SIG-M5 (cell line): ENCODE results near the gene EP400.

Source experiments
- DNase-seq: peaks from one replicate; lab custom pipeline; 2025; lab: John Stamatoyannopoulos, UW

The EP400 gene

DNA sequence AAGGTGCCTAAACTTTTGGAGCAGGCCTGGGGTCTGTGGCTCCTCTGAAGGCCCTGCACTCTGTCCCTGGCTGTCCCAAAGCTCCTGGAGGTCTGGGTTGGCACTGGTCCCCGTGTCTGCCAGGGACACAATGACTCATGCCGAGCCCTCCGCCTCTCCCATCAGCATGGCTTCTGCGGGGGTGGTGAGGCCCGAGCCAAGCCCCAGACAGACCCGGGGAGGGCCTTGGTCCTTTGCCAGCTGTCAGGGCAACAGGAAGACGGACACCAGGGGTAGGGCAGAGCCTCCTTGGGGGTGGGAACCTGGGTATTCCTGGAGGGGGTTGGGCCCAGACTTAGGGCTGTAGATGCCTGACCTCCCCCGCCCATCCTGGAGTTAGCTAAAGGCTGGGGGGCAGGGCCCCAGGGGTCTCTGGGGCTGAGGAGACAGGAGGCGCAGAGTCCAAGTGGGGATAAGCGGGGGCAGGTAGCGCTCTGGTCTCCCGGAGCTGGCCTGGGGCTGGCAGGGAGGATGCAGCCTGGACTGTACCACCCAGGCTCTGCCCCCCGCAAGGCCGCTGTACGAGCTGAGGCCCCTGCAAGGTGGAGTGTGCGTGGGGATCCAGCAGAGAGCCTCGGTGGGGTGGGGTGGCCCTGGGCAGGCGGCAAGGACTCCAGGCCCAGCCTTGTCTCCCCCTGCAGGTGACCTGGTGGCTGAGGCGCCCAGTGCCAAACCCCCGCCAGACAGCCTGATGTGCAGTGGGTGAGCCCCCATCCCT is 37.0 kb upstream of the EP400 start:
- no peak for DNase-seq

DNA sequence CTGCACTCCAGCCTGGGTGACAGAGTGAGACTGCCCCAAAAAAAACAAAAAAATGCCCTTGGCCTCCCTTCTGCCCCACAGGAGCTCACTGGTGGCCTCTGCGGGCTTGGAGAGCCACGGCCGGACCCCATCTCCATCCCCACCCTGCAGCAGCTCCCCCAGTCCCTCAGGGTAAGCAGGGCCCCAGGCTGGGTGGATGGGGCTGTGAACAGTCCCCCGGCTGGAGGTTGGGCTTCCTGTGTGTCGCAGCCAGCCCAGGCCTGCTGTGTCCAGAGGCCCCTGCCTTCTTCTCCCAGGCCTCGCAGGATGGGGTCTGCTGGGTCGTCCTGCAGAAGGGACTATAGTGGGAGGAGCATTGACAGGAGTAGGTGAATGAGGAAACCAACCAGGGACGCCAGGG is 36.1 kb upstream of the EP400 start:
- DNase-seq = no peak

DNA sequence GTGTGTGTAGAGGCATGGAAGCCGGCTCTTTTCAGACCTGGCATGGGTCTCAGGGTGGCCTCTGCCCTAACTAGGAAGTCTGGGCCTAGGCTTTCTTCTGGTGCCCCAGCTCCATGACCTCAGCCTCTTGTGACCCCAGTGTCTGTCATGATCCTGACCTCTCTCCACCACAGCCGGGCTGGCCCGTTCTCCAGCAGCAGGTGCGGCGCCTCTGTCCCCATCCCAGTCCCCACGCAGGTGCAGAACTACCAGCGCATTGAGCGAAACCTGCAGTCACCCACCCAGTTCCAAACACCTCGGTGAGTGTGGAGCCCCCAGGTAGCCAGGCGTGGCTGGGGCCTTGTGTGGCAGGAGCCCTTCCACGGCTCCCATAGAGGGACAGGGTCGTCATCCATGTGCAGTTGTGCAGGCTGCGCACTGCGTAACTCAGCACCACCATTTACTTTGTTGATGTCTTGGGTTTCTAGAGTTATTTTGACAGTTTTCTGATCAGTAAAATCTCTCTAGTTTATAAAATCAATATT is 35.5 kb upstream of the EP400 start:
- no peak for DNase-seq

DNA sequence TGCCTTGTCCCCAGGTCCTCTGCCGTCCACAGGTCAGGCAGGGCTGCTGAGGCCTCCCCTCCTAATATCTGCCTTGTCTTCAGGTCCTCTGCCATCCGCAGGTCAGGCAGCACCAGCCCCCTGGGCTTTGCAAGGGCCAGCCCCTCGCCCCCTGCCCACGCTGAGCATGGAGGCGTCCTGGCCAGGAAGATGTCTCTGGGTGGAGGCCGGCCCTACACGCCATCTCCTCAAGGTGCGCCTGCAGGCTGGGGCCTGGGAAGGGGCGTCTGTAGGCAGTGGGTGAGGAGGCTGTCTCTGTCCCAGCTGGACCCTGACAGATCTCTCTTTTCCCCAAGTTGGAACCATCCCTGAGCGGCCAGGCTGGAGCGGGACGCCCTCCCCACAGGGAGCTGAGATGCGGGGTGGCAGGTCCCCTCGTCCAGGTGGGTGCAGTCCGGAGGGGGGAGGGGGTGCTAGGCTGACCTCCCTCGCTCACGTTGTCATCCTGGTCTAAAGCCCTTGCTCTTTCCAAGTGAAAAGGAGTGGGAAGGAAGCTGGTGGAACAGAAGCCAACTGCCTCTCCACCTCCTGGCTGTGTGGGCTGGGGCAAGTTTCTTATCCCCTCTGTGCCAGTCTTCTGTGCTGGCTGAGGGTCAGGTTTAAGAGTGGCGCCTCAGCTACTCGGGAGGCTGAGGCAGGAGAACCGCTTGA is 34.6 kb upstream of the EP400 start:
- no peak for DNase-seq

DNA sequence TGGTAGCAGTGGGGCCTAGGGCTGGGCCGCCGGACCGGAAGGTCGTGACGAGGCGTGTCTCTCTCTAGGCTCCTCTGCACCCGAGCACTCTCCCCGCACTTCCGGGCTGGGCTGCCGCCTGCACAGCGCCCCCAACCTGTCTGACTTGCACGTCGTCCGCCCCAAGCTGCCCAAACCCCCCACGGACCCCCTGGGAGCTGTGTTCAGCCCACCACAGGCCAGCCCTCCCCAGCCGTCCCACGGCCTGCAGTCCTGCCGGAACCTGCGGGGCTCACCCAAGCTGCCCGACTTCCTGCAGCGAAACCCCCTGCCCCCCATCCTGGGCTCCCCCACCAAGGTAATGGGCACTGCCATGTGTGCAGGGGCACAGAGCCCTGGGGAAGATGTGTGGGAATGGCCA is 33.9 kb upstream of the EP400 start:
- no peak for DNase-seq

DNA sequence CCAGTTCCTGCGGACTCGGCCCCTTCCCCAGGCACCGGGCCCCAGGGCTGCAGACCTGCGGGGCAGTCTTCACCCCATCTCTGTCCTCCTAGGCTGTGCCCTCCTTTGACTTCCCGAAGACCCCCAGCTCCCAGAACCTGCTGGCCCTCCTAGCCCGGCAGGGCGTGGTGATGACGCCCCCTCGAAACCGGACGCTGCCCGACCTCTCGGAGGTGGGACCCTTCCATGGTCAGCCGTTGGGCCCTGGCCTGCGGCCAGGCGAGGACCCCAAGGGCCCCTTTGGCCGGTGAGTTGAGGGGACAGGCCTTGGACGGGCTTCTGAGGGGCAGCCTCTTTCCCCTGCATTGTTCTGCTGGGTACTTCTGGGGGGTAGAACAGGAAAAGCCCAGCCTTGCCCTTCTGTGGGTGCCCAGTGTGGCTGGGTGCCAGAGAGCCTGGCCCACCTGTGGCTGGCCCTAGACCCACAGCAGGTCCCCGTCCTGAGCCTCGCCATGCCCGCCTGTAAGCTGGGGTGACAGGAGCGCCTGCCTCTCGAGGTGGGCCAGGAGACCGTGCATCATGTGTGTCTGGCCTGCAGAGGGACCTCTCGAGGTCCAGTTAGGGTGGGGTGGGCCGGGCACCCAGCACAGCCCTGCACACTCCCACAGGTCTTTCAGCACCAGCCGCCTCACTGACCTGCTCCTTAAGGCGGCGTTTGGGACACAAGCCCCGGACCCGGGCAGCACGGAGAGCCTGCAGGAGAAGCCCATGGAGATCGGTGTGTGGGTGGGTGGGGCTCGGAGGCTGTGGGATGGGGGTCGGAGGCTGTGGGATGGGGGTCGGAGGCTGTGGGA is 33.2 kb upstream of the EP400 start:
- no peak for DNase-seq

DNA sequence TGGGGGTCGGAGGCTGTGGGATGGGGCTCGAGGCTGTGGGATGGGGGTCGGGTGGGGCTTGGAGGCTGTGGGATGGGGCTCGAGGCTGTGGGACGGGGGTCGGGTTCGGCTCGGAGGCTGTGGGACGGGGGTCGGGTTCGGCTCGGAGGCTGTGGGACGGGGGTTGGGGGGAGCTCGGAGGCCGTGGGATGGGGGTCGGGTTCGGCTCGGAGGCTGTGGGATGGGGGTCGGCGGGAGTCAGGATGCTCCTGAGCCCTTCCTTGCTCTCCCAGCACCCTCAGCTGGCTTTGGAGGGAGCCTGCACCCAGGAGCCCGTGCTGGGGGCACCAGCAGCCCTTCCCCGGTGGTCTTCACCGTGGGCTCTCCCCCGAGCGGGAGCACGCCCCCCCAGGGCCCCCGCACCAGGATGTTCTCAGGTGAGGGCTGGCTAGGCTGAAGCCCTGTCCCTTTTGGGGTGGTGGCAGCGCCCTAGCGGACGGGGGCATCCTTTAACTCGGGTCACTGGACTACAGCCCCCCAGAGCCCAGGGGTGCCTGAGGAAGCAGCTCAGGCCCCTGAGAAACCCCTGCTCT is 32.5 kb upstream of the EP400 start:
- no peak for DNase-seq

DNA sequence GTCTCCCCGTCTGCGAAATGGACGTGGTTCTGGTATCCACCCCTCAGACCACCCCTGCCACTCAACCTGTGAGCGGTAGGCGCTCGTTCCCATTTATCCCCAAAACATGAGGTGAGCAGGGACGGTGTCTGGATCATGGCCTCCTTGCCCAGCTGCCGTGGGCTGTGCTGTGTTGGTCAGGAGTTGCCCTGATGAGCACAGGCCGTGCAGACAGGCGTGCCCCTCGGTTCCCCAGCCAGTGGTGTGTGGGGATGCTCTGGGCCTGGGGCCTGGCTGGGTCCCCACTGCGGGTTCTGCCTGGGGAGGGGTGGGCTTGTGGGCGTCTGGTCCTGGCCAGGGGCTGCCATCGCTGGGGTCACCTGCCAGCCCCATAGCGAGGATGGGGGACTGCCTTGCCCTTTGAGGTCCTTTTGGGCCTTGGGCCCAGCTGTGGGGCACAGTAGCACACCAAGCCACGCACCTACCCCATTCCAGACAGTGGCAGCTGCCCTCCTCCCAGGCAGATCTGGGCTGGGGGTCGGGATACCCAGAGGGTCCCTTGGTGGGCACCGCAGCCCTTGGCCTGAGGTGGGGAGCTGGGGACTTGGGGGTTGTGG is 31.9 kb upstream of the EP400 start:
- DNase-seq = no peak

DNA sequence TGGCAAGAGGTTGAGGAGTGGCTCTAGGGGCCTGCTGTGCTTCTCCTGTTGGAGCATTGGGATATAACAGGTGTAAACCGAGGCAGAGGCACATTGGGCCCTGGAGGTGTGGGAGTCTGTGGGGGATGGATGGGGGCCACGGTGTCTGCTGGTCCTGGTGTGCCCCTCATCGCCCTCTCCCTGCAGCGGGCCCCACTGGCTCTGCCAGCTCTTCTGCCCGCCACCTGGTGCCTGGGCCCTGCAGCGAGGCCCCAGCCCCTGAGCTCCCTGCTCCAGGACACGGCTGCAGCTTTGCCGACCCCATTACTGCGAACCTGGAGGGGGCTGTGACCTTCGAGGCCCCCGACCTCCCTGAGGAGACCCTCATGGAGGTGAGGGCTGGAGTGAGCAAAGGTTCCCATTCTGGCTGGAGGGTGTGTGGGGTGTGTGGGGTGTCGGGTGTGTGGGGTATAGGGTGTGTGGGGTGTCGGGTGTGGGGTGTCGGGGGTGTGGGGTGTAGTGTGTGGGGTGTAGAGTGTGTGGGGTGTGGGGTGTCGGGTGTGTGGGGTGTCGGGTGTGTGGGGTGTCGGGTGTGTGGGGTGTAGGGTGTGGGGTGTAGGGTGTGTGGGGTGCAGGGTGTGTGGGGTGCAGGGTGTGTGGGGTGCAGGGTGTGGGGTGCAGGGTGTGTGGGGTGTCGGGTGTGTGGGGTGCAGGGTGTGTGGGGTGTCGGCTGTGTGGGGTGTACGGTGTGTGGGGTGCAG is 31.3 kb upstream of the EP400 start:
- DNase-seq = no peak

DNA sequence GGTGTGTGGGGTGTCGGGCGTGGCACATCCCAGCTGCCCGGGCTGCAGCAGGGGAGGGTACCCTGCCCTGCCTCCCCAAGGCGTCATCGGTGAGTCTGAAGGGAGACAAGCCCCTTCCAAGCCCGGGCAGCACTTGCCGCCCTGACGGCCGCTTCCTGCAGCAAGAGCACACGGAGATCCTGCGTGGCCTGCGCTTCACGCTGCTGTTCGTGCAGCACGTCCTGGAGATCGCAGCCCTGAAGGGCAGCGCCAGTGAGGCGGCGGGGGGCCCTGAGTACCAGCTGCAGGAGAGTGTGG is 30.7 kb upstream of the EP400 start:
- DNase-seq = no peak

DNA sequence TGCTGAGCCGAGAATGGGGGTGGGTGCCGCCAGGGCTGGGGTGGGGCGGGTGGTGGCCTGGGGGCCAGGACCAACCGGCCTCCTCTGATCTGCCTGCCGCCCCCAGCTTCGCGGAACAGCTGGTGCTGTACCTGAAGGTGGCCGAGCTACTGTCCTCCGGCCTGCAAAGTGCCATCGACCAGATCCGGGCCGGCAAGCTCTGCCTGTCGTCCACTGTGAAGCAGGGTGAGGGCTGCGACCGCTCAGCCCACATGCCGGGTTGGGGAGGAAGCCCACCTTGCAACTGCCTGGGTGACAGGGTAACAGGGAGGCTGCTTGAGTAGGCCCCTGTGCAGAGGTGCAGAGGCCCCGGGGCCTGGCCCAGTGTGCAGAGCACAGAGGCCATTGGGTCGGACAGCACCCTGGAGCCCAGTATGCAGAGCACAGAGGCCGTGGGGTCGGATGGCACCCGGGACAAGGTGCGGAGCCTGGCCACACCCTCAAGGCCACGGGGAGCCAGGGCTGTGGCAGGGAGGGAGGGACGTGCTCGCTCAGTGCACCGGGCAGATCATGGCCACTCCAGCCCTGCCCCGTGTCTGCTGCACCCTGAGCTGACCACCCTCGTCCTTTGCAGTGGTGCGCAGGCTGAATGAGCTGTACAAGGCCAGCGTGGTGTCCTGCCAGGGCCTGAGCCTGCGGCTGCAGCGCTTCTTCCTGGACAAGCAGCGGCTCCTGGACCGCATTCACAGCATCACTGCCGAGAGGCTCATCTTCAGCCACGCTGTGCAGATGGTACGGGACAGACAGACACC is 30.2 kb upstream of the EP400 start:
- DNase-seq = no peak

DNA sequence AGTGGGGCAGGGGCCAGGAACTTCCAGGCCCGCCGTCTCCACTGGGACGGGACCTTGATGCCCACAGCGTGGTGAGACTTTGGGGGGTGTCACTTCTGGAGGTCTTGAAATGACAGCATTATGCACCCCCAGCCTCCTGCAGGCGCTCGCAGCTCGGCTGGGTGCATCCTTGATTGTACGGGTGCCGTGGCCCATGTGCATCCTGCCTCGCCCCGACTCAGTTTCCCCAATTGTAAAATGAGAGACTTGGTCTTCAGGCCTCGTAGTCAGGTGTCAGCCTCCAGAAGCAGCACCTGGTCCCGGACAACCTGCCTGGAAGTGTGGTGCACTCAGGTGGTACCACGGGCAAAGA is 29.6 kb upstream of the EP400 start:
- no peak for DNase-seq

DNA sequence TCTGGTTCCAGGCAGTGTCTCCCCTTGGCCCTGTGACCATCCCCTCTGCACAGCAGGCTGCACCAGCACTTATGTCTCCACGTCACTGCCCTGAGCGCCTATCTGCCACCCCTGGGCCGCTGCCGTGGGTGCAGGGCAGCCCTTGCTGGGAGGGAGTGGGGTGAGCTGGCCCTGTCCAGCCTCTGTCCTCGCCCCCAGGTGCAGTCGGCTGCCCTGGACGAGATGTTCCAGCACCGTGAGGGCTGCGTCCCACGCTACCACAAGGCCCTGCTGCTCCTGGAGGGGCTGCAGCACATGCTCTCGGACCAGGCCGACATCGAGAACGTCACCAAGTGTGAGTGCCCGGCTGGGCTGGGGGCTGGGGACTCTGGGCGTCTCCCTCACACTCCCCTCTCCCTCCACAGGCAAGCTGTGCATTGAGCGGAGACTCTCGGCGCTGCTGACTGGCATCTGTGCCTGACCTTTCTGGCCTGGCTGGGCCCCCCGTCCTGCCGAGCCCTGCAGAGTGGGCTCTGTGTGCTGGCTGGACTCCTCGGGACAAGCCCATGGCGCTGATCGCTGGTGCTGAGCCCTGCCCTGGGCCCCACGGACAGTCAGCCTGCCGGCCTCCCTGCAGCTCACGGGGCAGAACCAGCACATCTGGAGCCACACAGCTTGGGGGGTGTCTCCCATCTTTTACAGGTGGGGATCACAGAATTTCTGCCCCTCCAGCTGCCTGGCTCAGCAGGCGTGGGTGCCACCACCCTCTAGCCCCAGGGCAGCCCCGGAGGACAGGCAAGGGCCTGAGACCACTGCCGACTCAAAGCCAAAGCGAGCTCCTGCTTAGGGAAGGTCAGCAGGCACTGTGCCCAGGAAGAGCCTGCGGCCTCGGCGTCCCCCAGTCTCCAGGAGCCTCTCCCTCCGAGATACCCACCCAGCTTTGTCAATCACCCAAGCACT is 28.6 kb upstream of the EP400 start:
- DNase-seq = no peak

DNA sequence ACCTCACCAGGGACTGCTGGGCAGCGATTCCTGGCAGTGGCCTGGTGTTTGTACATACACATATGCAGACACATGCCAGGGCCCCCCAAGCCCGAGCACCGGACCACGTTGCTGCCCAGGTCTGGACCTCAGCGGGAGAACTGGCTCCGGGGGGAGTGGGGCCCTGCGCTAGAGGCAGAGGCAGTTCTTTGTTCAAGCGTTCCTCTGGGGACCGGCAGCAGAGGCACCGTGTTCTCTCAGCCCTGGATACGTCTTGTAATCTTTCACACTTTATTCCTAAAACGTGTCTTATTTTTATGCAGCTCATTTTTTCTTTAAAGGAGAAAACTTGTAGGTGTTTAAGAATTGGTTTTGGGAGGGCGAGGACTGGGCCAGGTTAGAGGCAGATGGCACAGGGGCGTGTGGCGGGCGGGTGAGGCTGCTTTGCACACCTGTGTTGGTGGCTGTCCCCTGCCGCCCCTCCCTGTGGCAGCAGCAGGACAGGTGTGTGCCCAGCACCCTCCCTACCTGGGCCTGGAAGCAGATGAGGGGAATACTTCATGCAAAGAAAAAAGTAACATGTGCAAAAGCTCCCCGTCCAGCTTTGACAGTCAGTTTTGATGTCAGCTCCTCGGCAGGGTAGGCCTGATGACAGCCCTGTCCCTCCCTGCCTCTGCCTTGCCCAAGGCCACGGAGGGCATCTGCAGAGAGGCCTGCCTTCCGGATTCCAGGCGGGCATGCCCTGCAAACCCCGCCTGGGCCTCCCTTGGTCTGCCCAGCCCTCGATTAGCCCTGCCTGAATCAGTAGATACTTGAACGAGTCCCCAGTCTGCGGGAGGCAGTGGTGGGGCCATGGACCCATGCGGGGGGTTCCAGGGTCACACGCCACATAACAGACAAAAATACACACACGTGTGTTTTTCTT is 27.6 kb upstream of the EP400 start:
- no peak for DNase-seq

DNA sequence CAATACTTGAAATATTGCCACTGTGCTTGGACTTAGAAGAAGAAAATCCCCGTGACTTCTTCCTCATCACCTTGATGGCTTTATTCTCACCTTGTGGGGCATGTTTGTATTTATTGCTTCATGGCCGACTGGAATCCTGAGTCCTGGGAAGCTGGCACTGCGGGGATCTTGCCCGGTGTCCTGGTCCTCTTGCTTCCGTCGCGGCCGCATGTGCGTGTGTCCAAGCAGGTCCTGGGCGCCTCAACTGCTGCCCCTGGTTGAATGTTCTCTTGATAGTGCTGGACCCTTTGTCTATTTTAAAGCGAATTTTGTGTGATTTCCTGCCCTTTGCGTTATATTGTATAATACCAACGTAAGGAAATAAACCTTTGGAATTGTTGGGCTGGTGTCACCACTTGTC is 27.0 kb upstream of the EP400 start:
- no peak for DNase-seq

DNA sequence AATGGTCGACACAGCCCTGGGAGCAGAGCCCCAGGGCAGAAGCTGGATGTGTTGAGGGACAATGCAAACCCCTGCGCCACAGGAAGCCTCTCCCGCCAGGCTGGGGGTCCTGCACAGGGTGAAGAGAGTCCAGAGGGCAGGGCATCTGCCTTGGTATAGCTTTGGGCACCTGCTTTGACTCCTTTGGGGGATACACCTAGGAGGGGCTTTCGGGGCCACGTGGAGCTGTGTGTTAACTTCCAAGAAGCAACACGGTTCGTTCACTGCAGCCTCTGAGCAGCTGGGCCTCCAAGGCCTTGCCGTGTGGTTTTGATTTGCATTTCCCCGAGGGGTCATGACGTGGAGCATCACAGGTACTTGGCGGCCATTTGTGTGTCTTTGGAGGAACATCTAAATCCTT is 26.5 kb upstream of the EP400 start:
- no peak for DNase-seq

DNA sequence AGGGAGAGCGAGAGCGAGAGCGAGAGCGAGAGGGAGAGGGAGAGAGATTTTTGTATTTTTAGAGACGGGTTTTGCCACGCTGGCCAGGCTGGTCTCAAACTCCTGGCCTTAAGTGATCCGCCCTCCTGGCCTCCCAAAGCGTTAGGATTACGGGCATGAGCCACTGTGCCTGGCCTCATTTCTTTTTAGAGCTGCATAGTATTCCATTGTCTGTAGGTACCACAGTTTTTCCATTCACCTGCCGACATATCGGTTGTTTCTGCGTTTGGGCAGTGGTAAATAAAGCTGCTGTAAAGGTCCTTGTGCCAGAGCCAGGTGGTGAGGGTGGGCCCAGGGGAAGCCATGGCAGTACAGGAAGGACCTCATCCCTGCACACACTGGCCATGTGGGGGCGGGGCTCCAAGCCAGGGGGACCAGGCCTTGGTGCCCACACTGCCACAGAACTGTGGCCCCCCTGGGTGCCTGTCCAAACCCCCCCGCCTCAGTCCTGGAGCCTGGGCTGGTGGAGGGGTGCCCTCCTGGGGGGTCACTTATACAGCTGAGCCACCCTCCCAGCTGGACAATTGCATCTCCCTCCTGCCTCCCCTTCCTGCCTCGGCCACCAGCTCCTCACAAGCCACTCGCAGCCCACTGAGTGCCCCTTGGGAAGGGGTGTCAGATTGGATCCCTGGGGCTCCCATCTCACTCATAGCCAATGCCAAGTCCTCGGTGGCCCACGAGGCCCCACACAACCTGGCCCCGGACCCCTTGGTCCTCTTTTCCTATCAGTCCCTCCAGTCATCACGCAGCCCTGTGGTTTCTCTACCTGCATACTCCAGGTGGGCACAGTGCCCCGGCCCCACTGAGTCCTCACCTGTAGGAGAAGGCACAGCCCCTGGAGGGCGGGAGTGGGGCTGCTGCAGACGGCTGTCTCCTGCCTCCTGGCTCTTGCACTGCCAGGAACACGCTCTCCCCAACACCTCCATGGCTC is 22.3 kb upstream of the EP400 start:
- no peak for DNase-seq
